GM19397 (cell line): Measurements from ENCODE around the gene CHAC1.
"Not testable (repeated sequence)": the region's sequence is repeated elsewhere in the genome, so short reads cannot be mapped to it uniquely, and the experiment has no call there.

ENCODE experiments used
- ATAC-seq: cut with Tn5 transposase; IDR thresholded peaks from one replicate; pipeline ENCODE4 v1.9.1; 2021; ENCODE audit warnings: mild to moderate bottlenecking, moderate library complexity; ENCODE audit not compliant: unreplicated experiment

Gene CHAC1

GRCh38 chr15:40955930-40956540 is 2.8 kb downstream of the CHAC1 start:
- no peak for ATAC-seq

DNA sequence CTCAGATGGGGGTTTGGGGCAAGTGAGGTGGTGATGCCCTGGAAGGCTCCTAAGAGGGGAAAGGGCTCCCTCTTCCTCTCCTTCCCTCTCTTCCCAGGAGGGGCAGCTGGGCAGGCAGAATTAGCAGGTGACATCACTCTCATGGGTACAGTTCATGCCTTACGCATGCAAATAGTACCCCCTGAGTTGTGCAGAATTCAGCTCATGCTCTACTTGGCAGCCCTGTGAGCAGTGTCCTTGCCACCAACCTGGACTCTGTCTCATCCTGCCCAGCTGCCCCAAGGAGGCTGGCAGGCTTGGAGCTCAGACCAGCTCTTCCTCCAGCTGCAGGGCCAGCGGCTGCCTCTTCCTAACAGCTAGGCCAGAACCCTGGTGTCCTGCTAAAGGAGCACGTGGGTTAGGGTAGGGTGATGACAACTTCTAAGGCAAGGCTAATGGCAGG is 3.3 kb downstream of the CHAC1 start:
- ATAC-seq = no peak

GRCh38 chr15:40957041-40957555 is 3.8 kb downstream of the CHAC1 start:
- ATAC-seq = no peak

DNA sequence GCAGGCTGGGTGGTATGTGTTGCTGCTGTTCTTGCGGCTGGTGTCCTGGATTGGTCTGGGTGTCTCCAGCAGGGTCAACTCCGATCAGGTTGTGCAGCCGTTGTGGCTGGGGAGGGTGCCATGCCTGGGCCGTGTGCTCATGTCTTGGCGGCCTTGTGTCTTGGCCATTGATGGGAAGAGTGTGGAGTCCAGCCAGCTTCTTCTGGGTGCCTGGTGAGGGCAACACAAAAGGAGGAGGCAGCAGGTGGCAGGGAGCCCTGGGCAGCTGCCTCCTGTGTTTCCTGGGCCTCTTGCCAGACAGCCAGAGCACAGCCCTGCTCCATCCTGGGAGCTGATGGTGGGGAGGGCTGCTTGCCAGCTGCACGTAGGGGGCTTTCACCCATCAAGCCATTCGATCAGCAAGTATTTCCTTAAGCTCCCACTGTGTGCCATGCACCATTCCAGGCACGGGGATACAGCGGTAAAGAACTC is 4.3 kb downstream of the CHAC1 start:
- ATAC-seq = no peak

DNA sequence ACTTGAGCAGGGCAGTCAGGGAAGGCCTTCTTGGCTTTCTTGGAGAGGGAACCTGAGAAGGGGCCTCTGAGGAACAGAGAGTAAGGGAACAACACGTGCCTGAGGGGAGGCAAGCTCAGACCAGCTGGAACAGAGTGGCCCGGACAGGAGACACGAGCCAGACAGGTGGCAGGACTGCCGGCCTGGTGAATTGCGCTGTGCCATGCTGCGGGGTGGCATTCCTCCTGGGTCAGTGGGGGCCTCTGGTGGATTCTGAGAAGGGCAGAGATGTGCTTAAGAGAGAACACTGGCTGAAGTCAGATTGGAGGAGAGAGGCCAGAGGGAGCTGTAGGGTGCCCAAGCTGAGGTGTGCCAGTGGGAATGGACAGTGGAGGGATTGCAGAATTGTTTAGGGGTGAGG is 4.9 kb downstream of the CHAC1 start:
- no peak for ATAC-seq

- ATAC-seq = no peak
Measured at GRCh38 chr15:40958723-40959122, 5.5 kb downstream of the CHAC1 start.

GRCh38 chr15:40959331-40960141 is 6.3 kb downstream of the CHAC1 start:
- ATAC-seq = no peak

- no peak for ATAC-seq
Measured at GRCh38 chr15:40960151-40960885, 7.0 kb downstream of the CHAC1 start.

DNA sequence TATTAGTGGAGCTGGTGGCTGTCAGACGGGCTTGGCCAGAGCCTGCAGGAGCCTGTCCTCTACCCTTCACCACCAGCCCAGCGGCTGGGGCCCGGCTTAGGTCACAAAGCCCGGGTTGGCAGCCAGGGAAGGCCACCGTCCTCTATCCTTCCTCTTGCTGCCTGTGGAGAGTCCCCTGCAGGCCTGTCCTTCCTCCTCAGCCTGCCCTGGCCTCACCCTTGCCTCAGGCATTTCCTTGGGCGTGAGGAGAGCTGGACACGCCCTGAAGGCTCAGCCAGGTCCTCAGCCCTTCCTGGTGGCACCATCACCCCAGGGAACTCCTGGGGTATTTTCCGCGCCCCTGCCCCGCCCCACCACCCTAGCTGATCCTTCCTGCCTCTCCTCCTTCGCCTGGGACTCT is 7.7 kb downstream of the CHAC1 start:
- no peak for ATAC-seq

- not testable (repeated sequence) for ATAC-seq
Measured at GRCh38 chr15:40961740-40962139, 8.5 kb downstream of the CHAC1 start.

DNA sequence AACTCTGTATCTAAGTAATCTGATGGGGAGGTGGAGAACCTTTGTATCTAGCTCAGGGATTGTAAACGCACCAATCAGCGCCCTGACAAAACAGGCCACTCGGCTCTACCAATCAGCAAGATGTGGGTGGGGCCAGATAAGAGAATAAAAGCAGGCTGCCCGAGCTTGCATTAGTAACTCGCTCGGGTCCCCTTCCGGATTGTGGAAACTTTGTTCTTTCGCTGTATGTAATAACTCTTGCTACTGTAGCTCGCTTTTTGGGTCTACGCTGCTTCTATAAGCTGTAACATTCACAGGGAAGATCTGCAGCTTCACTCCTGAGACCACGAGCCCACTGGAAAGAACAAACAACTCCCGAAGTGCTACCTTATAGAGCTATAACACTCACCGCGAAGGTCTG is 9.0 kb downstream of the CHAC1 start:
- ATAC-seq = not testable (repeated sequence)

GRCh38 chr15:40963201-40963600 is 9.9 kb downstream of the CHAC1 start:
- ATAC-seq = no peak

GRCh38 chr15:40964006-40964405 is 10.7 kb downstream of the CHAC1 start:
- ATAC-seq = no peak

DNA sequence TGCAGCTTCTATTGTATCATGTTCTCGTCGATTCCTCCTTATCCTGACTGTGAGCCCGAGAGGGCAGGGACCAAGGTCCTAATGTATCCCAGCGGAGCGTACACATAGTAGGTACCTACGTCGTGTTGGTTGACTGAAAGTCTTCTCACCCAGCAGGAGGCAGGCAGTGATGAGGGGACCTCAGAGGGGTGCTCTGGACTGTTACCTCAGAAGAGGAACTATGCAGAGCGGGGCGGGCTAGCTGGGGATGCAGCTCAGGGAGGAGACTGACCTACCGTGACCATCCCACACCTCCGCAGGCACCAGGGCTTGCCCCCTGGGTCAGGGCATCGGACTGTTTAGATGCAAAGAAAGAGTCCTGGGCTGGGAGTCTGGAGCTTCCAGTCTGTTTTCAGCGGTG is 11.4 kb downstream of the CHAC1 start:
- no peak for ATAC-seq

GRCh38 chr15:40968290-40969085 is 15.2 kb downstream of the CHAC1 start:
- ATAC-seq = no peak

DNA sequence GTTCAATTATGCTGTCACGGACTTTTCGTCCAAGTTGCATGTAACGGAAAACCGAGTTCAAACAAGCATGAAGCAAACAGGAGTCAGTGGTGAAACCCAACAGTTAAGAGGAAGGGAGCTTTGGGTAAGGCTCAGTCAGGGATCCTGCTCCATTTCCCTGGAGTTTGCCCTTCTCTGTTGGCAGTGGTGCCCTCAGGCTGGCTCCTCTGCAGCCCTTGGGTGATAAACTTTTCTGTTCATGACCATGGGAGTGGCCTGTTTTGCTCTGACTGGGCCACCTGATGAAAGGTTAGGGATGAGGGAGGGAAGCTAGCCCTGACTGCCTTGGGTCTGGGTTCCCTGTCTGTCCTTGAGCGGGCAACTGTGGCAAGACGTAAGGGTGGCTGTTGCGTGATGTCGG is 16.1 kb downstream of the CHAC1 start:
- ATAC-seq = no peak

DNA sequence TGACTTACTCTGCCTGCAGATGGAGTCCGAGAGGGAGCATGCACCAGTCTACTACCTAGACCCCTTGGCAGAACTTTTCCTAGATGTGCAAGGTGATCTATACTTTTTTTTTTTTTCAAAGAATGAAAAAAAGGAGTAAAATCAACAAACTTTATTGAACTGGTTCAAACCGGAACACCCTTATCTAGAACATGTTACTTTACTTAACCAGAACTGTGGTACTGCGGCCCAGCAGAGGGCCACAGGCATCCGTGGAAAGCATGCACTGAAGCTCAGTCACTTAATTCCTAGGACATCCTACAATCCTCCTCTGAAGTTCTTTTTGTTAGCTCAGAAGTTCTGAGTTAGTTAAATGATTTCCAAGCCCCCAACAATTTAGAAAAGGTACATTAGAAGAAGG is 21.6 kb downstream of the CHAC1 start:
- no peak for ATAC-seq

DNA sequence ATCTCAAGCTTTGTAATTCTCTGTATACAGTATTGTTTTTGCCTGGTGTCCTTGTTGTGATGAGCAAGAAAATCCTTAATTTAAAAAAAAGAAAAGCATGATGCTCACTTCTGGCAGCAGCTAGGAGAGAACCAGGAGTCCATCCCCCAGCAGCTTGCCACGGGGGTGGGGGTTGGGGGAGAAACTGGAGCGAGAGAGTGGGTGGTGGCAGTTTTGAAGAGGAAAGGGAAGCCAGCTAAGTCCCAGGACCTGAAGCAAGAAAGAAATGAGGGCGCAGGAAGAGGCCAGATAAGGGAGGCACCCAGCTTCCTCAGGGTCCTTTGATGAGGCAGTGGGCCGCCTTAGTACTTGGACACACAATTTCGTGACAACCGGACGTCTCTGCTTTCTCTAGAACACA is 23.5 kb downstream of the CHAC1 start:
- no peak for ATAC-seq

GRCh38 chr15:40978141-40978540 is 24.9 kb downstream of the CHAC1 start:
- ATAC-seq = no peak

DNA sequence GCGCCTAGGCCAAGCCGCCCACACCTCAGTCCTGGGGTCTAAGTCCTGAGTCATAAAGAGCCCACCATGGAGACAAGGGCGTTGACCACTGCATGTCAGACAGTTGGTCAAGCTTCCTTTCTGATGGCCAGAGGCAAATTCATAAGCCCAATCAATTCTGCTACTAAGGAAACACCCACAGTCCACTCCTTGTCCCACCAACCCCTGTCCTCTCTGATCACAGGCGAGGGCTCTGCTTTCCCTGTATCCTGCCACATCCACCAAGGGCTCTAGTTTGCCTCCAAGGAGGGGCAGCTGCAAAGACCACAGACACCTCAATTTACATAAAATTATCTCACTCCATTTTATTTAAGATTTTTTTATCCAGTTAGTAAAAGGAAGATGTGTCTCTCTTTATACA is 25.3 kb downstream of the CHAC1 start:
- no peak for ATAC-seq

DNA sequence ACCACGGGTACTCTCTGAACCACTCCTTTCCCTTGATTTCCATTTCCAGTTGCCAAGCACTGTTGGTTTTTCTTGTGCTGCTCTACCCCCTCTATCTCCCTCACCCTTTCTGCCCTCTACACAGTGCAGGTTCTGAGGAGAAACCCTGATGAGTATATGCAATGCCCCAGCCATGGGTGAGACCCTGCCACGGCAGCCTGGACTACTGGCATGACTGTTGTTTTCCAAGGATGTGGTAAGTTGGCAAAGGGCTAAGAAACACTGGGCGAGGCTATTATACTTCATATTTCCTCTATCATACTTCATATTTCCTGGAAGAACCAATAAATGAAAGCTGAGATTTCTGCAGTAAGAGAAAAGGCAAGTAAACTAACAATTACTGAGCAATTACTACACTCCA is 27.9 kb downstream of the CHAC1 start:
- no peak for ATAC-seq
